ENCODE measurements around the gene RALB.

RALB gene

DNA sequence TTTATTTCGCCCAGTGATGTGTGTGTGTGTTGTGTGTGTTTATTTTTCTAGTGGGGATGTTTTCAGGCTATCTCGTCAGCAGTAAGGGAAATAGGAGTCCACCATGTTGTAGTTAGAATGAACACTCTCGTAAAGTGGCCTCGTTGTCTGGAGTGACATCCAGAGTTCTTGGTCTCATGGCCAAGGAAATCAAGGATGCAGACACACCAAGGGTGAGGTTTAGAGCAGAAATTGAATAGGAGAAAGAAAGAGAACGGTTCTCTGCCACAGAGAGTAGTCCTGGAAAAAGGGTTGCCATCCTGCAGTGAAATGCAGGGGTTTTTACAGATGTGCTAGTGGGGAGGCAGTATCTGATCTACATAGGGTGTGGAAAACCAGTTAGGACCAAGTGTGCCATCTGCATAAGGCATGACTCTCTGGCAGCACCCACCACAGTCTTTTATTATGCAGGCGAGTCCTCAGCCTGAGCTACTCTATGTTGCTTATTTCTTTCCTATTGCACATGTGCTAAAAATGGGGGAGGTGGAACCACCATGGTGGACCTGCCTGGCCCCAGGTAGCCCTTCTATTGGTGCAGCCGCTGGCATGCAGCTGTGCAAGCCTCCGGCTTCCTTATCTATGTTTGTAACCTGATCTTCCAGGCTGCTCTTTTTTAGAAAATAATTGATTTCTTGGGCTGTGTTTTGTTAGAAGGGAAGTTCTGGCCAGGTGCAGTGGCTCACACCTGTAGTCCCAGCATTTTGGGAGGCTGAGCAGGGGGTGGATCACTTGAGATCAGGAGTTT lies 23.2 kb downstream of the RALB start:
- TF ChIP-seq, protein P1, sequence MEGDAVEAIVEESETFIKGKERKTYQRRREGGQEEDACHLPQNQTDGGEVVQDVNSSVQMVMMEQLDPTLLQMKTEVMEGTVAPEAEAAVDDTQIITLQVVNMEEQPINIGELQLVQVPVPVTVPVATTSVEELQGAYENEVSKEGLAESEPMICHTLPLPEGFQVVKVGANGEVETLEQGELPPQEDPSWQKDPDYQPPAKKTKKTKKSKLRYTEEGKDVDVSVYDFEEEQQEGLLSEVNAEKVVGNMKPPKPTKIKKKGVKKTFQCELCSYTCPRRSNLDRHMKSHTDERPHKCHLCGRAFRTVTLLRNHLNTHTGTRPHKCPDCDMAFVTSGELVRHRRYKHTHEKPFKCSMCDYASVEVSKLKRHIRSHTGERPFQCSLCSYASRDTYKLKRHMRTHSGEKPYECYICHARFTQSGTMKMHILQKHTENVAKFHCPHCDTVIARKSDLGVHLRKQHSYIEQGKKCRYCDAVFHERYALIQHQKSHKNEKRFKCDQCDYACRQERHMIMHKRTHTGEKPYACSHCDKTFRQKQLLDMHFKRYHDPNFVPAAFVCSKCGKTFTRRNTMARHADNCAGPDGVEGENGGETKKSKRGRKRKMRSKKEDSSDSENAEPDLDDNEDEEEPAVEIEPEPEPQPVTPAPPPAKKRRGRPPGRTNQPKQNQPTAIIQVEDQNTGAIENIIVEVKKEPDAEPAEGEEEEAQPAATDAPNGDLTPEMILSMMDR (IDR thresholded peaks at IDR 0.05; ENCODE audit: control extremely low read depth, extremely low read depth, low read depth, missing control alignments): no peak
- no peak for DNase-seq (ENCODE audit: extremely low spot score)
- ChIA-PET CTCF (interaction anchor here (1.2 to 1.3 kb wide), 2 partner anchors 11 to 36 kb away, joined by 4 read pairs; no protein-coding TSS in a partner anchor), POLR2A (no interaction called here)

DNA sequence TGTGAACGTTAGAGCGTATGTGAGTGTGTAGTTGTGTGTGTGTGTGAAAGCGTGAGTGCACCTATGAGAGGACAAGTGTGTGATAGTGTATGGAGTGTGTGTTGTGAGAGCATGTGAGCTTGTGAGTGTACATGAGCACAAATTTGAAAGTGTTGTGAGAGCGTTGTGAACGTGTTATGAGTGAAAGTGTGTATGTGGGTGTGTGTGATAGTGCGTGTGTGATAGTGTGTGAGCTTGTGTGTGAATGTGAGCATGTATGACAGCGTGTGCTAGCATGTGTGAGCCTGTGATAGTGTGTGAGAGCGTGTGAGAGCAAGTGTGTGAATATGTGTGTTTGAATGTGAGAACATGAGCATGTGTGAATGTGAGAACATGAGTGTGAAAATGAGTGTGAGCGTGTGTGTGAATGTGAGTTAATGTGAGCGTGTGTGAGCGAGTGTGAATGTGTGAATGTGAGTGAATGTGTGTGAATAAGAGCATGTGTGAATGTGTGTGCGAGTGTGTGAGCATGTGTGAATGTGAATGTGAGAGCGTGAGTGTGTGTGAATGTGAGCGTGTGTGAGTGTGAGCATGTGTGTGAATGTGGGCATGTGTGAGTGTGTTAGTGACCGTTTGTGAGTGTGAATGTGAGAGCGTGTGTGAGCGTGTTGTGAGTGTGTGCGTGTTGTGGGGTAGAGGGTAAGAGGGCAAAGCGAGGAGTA lies 25.0 kb downstream of the RALB start:
- ChIA-PET CTCF (interaction anchor here (1.0 to 2.6 kb wide), 2 partner anchors 8 to 11 kb away, joined by 3 to 7 read pairs; no protein-coding TSS in a partner anchor), POLR2A (no interaction called here)
- TF ChIP-seq, protein P1 (IDR thresholded peaks at IDR 0.05; ENCODE audit: control extremely low read depth, extremely low read depth, low read depth, missing control alignments): no peak
- DNase-seq (ENCODE audit: extremely low spot score): no peak

DNA sequence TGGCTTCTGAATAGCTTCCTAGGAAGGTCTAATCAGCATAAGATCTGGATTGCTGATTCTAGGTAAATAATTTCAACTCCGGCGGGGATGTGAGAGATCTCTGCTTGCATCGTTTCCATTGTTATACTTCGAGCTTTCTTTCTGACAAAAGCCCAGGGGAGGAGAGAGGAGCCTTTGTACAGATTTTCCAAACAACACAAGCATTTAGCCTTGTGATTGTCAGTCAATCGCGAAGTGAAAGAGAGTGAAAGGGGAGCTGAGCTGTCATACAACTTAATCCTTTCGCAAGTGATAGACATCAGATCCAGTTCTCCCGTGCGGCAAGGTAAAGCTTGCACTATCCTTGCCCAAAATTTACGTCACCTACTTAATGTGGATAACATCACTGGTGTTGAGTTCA lies 26.2 kb downstream of the RALB start:
- TF ChIP-seq, protein P1 (IDR thresholded peaks at IDR 0.05; ENCODE audit: control extremely low read depth, extremely low read depth, low read depth, missing control alignments): no peak
- no peak for DNase-seq (ENCODE audit: extremely low spot score)
- POLR2A ChIA-PET: no interaction called here
- CTCF ChIA-PET: interaction anchor here (1.6 to 2.6 kb wide), 2 partner anchors 12 to 15 kb away, joined by 4 to 7 read pairs; no protein-coding TSS in a partner anchor

DNA sequence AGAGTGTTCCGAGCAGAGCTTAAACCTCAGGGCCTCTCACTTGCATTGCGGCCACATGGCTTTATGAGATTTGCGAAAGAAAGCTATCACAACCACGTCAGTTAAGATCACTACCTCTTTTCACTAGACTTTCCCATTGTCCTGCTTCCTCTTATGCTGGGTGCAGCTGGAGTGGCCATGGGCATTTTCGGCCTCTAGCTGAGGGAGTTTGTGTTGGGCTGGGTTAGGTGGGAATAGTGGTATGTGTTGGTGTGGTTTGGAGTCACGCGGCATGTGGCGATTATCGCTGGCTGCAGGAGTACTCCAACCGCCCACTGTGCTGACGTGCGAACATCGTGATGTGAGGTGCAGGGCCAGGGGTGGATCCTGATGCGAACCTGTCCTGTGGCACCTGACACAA lies 27.1 kb downstream of the RALB start:
- DNase-seq (ENCODE audit: extremely low spot score): no peak
- ChIA-PET POLR2A (no interaction called here), CTCF (interaction anchor here (1.3 to 2.6 kb wide), 3 partner anchors 13 to 33 kb away, joined by 4 to 7 read pairs (median 4); no protein-coding TSS in a partner anchor)
- TF ChIP-seq, protein P1 (IDR thresholded peaks at IDR 0.05; ENCODE audit: control extremely low read depth, extremely low read depth, low read depth, missing control alignments): no peak

DNA sequence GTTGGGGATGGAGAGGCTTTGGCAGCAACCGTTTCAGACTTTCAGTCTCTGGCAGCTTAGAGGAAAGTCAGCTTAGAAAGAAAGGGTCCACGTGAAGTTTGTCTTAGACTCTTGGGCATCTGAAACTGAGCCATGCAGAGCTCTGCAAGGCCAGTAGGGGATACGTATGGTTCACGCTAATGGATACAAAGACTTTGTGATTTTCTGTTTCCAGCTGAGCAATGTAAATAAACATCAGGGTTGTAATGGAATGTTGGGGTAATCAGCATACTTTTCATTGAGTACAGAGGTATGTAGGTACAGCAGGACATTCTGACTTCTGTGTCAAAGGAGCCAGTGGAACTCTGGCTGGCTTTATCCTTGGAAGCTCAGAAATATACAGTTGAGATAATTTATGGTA lies 31.0 kb downstream of the RALB start:
- TF ChIP-seq, protein P1 (IDR thresholded peaks at IDR 0.05; ENCODE audit: control extremely low read depth, extremely low read depth, low read depth, missing control alignments): no peak
- ChIA-PET CTCF (interaction anchor here (0.7 to 2.2 kb wide), 8 partner anchors 9 to 29 kb away, joined by 3 to 15 read pairs (median 4); no protein-coding TSS in a partner anchor), POLR2A (no interaction called here)
- DNase-seq (ENCODE audit: extremely low spot score): no peak

DNA sequence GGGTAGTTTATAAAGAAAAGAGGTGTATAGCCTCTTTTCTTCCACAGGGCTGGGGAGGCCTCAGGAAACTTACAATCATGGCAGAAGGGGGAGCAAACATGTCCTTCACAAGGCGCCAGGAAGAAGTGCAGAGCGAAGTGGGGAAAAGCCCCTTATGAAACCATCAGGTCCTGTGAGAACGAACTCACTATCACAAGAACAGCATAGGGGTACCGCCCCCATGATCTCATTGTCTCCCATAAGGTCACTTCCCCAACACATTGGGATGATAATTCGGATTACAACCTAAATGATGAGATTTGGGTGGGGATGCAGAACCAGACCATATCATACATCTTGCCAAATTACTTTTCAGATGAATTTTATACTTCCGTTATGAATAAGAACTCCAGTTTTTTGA lies 32.4 kb downstream of the RALB start:
- TF ChIP-seq, protein P1 (IDR thresholded peaks at IDR 0.05; ENCODE audit: control extremely low read depth, extremely low read depth, low read depth, missing control alignments): no peak
- ChIA-PET CTCF (interaction anchor here (1.4 kb wide), 2 partner anchors 13 to 19 kb away, joined by 3 to 4 read pairs; no protein-coding TSS in a partner anchor), POLR2A (no interaction called here)
- DNase-seq (ENCODE audit: extremely low spot score): no peak

All from GM10248 (cell line).